ENCODE results near the gene CMAS. TPM values are rescaled to one million over a fixed set of nuclear protein-coding genes. Genes with fewer than 3 reads are reported as not detected.

Gene CMAS
- total and polyA plus RNA-seq, 2 of the 8 experiments (the other 6 are each of a cell fraction or from before 2014, with no cell fraction given), result 13.2 to 59.8 TPM

DNA sequence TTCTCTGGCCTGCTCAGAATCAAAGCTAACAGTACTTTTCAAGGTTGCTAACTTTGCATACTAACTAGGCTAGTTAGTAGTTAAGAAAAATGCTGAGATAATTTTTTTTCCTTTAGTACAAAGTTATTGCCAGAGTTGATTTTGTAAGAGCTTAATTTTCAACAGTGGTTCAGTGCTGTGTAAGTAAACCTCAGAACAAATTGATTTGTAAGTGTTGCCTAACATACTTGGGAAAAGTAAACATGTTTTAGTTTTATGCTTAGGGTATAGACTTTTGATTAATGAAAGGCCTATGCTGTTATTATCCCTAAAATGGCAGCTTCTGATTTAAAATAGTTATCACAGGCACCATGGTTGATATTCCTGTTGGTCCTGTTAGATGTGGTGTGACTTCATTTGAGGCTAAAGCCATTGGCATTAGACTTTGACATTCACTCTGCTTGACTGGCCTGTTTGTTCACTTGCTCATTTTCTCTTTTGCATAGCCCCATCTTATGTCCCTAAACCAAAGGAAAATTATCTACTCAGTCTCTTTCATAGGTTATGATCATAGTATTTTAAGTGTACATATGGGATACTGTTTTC, 5.2 kb downstream of the CMAS start:
- H3K18ac ChIP-seq (ENCODE audit: extremely low read depth, low read length), result no peak overlapping the region
- H3K4me1 ChIP-seq (replicated peaks in 1 of 4; ENCODE audit: control insufficient read depth in 3 of 4, insufficient read depth in 4 of 4, low read length in 3 of 4), result peaks cover 0 to 14% (median 6%) of the 10 kb centered on the region in 4 experiments; a peak in 4 of 7 replicates
- H2AK5ac ChIP-seq (ENCODE audit: low read depth, low read length), result no peak overlapping the region
- no peaks in the 10 kb centered on the region for H4K20me1 ChIP-seq (replicated peaks in 1 of 2; ENCODE audit: control insufficient read depth in 1 of 2, insufficient read depth in 2 of 2, low read length in 2 of 2)
- no peak for TF ChIP-seq SRF (IDR thresholded peaks at IDR 0.05; ENCODE audit: low read depth, low read length)
- no peak for TF ChIP-seq KDM5A (IDR thresholded peaks at IDR 0.05; ENCODE audit: low read length)
- TF ChIP-seq SIN3A (conservative IDR thresholded peaks at IDR 0.05 in 1 of 2, IDR thresholded peaks at IDR 0.05 in 1 of 2; ENCODE audit: low read depth in 1 of 2, low read length in 2 of 2), result no peak
- TF ChIP-seq CTBP2 (IDR thresholded peaks at IDR 0.05; ENCODE audit: borderline replicate concordance, insufficient read depth, insufficient read length, low read length), result no peak
- TF ChIP-seq NANOG (IDR thresholded peaks at IDR 0.05; ENCODE audit: insufficient read depth, low read depth, low read length, poor library complexity, severe bottlenecking), result no peak
- TF ChIP-seq CBX5 (IDR thresholded peaks at IDR 0.05; ENCODE audit: low read depth, low read length), result no peak
- TF ChIP-seq, protein P1, sequence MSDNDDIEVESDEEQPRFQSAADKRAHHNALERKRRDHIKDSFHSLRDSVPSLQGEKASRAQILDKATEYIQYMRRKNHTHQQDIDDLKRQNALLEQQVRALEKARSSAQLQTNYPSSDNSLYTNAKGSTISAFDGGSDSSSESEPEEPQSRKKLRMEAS (IDR thresholded peaks at IDR 0.05), result no peak
- TF ChIP-seq NRF1 (IDR thresholded peaks at IDR 0.05; ENCODE audit: low read depth, low read length), result no peak
- H2BK20ac ChIP-seq (ENCODE audit: low read length), result no peak overlapping the region
- no peak overlapping the region for H4K91ac ChIP-seq (replicated peaks; ENCODE audit: insufficient read length, low read length)
- no peak overlapping the region for H3K9ac ChIP-seq (replicated peaks in 1 of 4; ENCODE audit: extremely low read depth in 1 of 4, low read depth in 3 of 4, low read length in 3 of 4)
- no peaks in the 10 kb centered on the region for H3K9me3 ChIP-seq (ENCODE audit: insufficient read depth in 2 of 2, low read depth in 1 of 2, low read length in 1 of 2)
- ChIA-PET POLR2A (ENCODE audit: partially characterized antibody) (interaction anchor here (0.6 to 1.3 kb wide), 2 partner anchors 13 to 321 kb away, joined by 3 read pairs; no protein-coding TSS in a partner anchor), CTCF (ENCODE audit: partially characterized antibody) (interaction anchor here (0.9 to 1.5 kb wide), 3 partner anchors 11 to 290 kb away, joined by 3 to 5 read pairs (median 3); no protein-coding TSS in a partner anchor)
- no peak overlapping the region for H2BK5ac ChIP-seq (ENCODE audit: low read depth, low read length)
- 0 out of 2 replicates have a peak, but pooled peaks cover 2% of the 10 kb centered on the region for H3K79me1 ChIP-seq (ENCODE audit: low read depth, low read length)
- H3K27ac ChIP-seq (ENCODE audit: low read depth, low read length), result no peak overlapping the region
- DNase-seq (ENCODE audit: low read depth in 1 of 2, low spot score in 2 of 2) (no peak), FAIRE-seq (no peak)
- H2AFZ ChIP-seq (ENCODE audit: low read length), result no peak overlapping the region
- H3K4ac ChIP-seq (replicated peaks; ENCODE audit: insufficient read length, low read depth, low read length), result no peak overlapping the region
- H2BK12ac ChIP-seq (ENCODE audit: low read depth, low read length), result no peak overlapping the region
- no peak overlapping the region for H3K23ac ChIP-seq (ENCODE audit: insufficient read length)
- H3K4me3 ChIP-seq (ENCODE audit: extremely low read depth in 1 of 4, insufficient read depth in 2 of 4, low read depth in 3 of 4, low read length in 4 of 4), result no peak overlapping the region
- no peak overlapping the region for H3K56ac ChIP-seq (replicated peaks; ENCODE audit: insufficient read length, low read depth, low read length)
- peaks cover 0 to 55% of the 10 kb centered on the region in 2 experiments; a peak in 2 of 4 replicates for H3K79me2 ChIP-seq (ENCODE audit: control insufficient read depth in 1 of 2, insufficient read depth in 2 of 2, low read length in 2 of 2)
- H4K8ac ChIP-seq (ENCODE audit: extremely low read depth, insufficient read depth, low read length), result no peak overlapping the region
- H3K4me2 ChIP-seq (ENCODE audit: insufficient read depth in 1 of 2, low read depth in 2 of 2, low read length in 2 of 2), result no peak overlapping the region
- no peaks in the 10 kb centered on the region for H3K23me2 ChIP-seq (ENCODE audit: low read depth, low read length)
- no peak overlapping the region for H3K14ac ChIP-seq (ENCODE audit: insufficient read length)
- H2BK120ac ChIP-seq (replicated peaks; ENCODE audit: low read depth, low read length), result no peak overlapping the region
- peaks cover 0 to 5% (median under 1%) of the 10 kb centered on the region in 4 experiments; a peak in 5 of 8 replicates for H3K36me3 ChIP-seq (ENCODE audit: control insufficient read depth in 2 of 4, insufficient read depth in 4 of 4, low read length in 3 of 4)
- H3K27me3 ChIP-seq (replicated peaks in 1 of 4; ENCODE audit: control insufficient read depth in 3 of 4, extremely low read depth in 1 of 4, insufficient read depth in 3 of 4, low read length in 3 of 4), result no peaks in the 10 kb centered on the region
- no peak overlapping the region for H4K5ac ChIP-seq (ENCODE audit: insufficient read length, low read depth, low read length)
- H2BK15ac ChIP-seq (ENCODE audit: low read length), result no peak overlapping the region
